GM21381 (cell line): Measurements from ENCODE around the gene SLC2A4.
A peak's percentile ranks its signal among the peaks of the same experiment; 100 is the strongest.

Experiments used
- ATAC-seq: cut with Tn5 transposase; IDR thresholded peaks from one replicate; pipeline ENCODE4 v1.9.1; 2021; ENCODE audit warnings: mild to moderate bottlenecking, moderate library complexity; ENCODE audit not compliant: unreplicated experiment

The SLC2A4 gene

DNA sequence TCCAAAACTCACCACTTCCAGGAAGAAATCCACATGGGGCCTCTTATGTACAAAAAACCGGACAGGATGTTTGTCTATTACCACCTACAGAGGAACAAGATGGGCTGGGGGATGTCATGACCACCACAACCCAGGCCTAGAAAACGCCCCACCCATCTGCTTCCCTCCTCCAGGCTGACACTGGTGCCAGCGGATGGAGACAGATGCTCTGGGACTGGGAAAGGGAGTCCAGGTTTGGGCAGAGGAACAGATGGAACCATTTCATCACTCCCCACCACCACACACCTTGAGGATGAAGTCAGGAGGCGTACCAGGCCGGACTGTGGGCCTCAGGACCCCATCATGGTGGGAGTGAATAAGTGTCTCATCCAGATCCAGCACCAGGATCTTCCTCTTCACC, 34.7 kb upstream of the SLC2A4 start:
- ATAC-seq: no peak

- ATAC-seq: no peak
Measured at GRCh38 chr17:7248796-7249195, 32.7 kb upstream of the SLC2A4 start.

GRCh38 chr17:7249214-7249613, 32.3 kb upstream of the SLC2A4 start:
- ATAC-seq: no peak

- ATAC-seq: no peak
Measured at GRCh38 chr17:7249830-7250229, 31.7 kb upstream of the SLC2A4 start.

DNA sequence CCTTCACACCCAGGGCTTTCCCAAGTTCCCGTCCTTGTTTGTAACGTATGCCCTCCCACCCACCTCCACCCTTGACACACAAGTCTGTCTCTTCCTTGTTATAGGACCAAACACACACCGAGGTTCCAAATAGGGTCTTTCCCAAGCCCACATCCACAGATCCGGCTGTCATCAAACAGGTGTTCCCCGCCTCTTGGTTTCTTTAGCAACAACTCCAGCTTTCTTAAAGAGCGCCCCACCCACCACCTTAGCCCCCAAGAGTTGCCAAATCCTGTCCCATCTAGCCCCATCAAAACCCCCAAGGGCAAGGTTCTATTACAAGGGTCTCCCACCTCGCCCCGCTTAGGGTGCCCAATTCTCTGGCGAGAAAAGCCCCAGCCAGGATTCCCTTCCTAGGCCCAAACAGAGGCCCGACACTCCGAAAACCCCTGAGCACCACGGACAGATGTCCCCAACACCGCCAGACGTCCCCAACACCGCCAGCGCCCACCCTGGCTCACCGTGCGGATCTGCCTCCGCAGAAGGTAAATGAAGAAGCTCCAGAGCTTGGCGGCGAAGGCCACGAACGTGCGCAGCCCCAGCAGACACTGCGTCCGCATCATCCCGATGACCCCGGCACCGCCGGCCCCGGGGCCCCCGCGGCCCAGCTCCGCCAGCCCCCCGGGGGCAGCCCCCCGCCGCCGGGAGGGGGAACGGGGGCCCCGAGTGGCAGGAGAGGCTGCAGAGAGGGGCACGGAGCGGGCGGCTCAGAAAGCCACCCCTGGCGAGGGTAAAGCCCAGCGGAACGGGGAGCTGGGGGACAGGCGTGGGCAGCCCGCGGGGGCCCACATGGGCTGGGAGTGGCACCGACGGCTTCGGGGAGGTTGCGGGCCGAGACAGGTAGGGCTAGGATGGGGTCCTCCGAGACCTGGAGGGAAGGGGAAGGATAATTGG, 30.6 kb upstream of the SLC2A4 start:
- peak; percentile 5 for ATAC-seq

DNA sequence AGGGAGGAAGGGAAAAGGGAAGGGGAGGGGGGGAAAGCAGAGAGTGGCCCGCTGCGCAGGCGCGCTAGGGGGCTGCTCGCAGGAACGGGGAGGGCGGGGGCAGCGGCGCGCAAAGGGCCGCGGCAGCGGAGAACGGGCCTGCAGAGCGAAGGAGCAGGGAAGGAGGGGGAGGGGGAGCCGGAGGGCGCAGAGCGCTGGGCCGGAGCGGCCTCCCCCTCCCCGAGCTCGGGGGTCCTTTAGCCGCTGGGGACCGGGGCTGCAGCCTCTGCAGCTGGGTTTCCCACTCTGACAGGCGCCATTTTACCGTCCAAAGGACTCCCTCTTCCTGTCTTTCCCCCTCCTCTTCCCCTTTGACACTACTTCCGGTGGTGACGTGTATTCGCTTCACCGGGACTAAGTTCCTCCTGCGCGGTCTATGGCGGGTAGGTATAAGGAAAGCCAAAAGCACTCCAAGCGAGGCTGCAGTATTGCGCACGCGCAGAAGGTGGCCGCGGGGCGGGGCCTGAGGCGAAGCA, 29.8 kb upstream of the SLC2A4 start, which contains the start of gene CTDNEP1:
Gene CTDNEP1, minus strand, starts transcription at position 74 of the 515 bp plus-strand sequence. CDS start 438 bp downstream, outside the sequence.
- peak; percentile 79 for ATAC-seq

DNA sequence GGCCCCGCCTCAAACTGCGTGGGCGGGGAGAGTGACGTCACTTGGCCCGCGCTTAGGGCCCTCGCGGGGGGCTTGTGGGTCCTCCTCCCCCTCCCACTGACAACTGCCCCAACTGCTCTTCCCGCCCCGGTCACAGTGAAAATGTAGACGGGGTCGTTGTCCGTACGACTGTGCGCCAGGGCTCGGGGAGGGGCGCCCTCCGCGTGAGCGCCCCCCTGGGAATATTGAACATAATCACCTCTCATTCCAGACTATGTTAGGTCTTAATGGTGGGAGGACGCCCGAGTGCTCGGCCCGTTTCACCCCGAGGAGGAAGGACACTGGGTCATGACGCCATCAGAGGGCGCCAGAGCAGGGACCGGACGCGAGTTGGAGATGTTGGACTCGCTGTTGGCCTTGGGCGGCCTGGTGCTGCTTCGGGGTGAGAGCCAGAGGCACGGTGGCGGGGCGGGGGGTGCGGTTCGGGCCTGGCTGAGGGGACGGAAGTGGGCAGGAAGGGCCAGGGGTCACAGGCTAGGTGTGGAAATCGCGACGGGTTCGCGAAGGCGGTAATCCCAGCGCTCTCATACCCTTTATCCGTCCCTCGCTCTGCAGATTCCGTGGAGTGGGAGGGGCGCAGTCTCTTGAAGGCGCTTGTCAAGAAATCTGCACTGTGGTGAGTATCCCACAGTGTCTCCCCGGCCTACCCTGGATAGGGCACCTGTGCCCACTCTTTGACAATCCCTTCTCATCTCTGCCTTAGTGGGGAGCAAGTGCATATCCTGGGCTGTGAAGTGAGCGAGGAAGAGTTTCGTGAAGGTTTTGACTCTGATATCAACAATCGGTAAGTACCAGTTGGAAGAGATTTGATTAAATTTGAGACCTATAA, 29.1 kb upstream of the SLC2A4 start, which contains the start of gene ELP5:
Gene ELP5, plus strand, starts transcription at position 40 of the 868 bp plus-strand sequence. Its CDS starts 336 bp downstream, at position 376.
- peak; percentile 55 for ATAC-seq

DNA sequence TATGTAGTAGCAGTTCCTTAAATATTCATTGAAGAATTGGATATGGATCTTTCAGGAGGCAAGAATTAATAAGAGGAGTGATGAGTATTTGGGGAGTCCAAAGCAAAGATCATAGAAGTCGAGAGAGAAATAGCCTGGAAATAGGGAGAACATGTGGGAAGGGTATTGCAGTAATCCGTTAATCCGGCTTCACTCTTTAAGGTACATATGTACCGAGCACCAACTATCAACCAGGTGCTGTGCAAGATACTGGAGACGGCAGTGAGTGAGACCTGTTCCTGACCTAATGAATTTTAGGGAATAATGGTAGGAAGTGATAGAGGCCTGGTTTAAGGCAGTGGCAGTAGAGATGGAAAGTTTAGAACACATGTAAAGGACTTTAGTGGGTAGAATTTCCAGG, 28.4 kb upstream of the SLC2A4 start:
- no peak for ATAC-seq

DNA sequence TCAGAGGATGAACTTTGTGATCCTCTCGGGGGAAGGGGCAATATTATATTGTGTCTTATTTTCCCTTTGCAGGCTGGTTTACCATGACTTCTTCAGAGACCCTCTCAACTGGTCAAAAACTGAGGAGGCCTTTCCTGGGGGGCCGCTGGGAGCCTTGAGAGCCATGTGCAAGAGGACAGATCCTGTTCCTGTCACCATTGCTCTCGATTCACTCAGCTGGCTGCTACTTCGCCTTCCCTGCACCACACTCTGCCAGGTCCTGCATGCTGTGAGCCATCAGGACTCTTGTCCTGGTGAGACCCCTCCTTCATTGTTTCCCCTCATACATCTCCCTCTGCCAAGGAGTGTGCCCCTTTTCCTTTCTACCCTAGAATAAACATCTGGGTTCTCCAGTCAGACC, 27.0 kb upstream of the SLC2A4 start:
- ATAC-seq: no peak

DNA sequence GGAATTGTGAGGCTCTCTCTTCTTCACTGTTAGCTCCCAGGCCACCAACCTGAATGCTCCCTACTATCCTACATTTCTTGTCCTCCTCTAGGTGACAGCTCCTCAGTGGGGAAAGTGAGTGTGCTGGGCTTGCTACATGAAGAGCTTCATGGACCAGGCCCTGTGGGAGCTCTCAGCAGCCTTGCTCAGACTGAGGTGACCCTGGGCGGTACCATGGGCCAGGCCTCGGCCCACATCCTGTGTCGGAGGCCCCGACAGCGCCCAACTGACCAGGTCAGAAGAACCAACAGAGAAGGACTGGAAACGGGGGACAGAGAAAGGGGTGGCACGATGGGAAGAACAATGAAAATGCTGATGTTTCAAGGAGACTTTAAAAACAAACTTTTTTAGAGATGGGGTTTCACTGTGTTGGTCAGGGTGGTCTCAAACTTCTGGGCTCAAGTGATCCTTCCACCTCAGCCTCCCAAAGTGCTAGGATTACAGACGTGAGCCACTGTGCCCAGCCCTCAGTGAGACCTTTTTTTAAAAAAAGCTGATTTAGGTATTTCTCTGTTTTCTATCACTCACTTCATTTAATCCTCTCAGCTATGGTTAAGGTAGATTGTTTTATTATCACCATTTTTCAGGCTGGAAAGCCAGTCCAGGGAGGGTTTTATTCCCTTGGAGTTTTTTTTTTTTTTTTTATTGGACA, 24.6 kb upstream of the SLC2A4 start:
- ATAC-seq: no peak

DNA sequence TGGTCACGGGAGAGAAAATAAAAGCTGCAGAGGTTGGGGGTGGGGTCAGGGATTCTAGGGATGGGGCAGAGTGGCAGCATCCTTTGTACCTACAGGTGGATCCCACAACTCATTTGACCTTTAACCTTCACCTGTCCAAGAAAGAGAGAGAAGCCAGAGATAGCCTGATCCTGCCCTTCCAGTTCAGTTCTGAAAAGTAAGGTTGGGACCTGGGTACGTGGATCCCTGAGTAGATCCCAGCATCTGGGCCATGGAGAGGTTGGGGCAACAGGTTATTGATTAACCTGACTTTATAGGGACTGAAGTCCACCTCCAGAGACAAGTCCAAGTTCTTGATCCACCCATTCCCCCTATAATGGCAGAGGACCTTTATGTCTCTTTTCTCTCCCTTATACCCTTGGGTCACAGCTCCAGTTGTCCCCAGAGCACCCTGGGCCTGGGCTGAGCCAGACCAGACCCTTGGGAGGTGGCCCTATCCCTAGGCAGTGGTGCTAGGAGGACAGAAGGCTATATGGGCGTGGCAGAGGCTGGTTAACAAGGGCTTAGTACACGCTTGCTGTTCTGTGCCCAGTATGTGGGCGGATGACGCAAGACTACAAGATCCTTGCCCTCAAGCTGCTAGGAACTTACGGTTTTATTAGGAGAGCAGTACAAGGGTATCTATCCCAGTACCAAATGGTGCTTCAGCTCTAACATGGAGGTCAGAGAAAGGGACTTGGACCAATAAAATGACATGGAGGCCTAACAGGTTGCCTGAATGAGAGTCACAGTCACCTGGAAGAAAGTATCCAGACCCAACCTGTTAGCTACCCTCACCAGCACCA, 22.6 kb upstream of the SLC2A4 start:
- ATAC-seq: no peak

- no peak for ATAC-seq
Measured at GRCh38 chr17:7259555-7259889, 22.0 kb upstream of the SLC2A4 start.

DNA sequence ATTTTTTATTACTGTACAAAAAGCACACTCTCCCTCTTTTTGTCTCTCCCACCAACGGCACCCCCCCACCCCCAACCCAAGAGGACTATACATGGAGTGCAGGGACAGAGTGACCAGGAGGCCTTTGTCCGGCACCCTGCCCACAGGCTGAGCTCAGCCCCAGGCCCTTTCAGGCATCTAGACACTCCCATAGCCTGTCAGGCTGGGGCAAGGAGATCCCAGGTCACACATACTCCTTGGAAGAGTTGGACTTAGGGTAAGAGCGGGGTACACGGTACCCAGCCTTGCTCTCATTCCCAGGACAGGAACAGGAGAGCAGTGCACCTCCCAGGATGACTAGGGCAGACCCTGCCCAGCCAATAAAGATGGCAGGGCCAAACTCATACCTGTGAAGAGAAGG, 21.4 kb upstream of the SLC2A4 start:
- ATAC-seq: no peak

DNA sequence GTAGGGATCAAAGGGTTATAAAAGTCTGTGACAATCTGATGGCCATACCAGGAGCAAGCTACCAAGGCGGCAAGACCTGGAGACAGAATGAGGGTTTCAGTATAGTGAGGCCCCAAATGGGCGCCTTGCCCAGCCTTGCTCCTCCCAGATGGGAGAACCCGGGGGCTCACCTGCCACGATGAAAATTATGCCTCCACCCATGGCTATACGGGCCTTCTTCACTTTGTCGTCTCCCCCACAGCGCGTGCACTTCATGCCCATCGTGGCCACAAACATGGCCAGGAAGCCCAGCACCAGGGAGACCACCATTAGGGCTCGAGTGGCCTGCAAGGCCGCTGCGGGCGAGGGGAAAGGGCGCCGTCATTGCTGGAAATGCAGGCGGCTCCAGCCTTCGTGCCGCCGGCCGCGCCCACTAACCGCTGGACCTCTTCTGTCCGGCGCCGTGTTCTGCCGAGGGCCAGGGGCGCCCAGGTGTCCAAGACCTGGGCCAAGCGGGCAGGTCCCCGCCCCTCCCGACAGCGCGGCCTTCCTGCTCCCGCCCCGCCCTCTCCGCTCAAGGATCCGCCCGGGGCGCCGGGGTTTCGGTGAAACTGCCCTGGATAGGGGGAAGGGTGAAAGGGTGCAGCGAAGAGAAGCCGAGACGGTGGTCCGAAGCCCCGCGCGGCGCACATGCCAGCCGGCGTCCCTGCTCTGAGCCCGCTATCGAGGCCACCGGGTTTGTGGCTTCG, 20.7 kb upstream of the SLC2A4 start:
- no peak for ATAC-seq

DNA sequence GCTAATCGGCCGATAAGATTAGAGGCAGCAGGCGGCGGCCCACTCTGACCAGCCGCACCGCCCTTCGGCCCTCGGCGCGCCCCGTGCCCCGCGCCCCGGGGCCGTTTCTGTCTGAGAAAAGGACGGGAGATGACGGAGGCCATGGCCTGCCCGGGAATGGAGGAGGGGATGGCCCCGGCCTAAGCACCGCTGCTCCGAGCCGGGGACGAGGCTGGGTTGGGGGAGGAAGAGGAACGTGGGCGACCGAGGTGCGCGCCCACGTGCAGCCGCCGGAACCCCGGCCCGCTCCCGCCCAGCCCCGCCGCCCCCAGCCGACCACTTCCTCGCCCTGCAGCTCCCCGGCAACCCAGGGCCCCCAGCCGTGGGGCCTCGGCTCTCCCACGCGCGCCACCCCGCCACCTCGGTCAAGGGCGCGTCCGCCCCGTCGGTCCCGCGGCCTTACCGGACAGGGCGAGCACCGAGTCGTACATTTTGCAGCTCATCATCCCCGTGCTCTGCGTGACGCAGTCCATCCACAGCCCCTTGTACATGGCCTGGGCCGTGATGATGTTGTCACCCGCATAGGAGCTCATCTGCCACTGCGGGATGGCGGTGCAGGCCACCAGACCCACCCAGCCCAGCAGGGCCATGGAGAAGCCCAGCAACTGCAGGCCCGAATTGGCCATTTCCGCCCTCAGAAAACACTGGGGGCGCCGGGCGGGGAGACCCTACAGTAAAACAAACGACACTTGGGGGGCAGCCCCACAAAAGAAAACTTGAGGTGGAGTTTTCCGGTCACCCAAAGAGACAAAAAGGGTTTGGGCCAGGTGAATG, 19.9 kb upstream of the SLC2A4 start:
- no peak for ATAC-seq

GRCh38 chr17:7262192-7262934, 19.2 kb upstream of the SLC2A4 start, which contains the start of gene CLDN7:
CLDN7 (minus strand) TSS chr17:7262478; CDS start chr17:7262043, 435 bp downstream.
- no peak for ATAC-seq

DNA sequence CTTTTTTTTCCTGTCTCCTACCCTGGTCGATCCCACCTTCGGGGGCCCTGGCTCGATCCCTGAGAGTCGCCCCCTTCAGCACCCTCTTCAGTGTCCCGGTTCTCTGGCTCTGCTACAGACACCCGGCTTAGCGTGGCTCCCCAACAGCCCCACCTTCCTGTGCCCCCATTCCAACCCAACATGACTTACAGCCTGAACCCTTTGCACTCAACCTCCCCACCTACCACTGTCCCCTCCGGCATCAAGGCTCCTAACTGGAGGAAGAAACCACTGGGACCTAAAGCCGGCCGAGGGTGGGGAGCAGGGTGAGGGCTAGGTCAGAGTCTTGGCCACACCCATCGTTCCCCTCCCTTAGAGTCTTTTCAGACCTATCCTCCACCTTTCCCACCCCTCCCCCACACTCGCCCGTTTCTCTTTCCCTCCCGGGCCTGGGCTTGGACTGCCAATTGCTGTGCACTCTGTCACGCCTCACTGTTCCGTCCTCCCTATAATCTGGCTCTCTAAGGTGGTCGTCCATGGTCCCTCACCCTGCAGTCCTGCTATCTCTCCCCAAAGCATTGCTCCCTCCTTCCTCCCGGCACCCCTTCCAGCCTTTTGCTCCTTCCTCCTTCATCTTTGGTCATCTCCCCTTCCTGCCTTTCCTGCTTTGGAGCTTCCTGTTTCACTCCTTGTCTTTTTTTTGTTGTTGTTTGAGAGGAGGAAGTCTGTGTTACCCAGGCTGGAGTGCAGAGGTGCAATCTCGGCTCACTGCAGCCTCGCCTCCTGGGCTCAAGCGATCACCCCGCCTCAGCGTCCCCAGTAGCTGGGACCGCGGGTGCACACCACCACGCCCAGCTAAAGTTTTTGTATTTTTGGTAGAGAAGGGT, 18.4 kb upstream of the SLC2A4 start:
- no peak for ATAC-seq
